ENCODE results near the gene SHLD2. TPM values are rescaled to one million over a fixed set of nuclear protein-coding genes. Genes with fewer than 3 reads are reported as not detected.
"Not testable (repeated sequence)": the region's sequence is repeated elsewhere in the genome, so short reads cannot be mapped to it uniquely, and the experiment has no call there.

The SHLD2 gene
- total RNA-seq, 6 experiments from 2014 or later, result 17.1 to 24.3 (median 21.1) TPM

DNA sequence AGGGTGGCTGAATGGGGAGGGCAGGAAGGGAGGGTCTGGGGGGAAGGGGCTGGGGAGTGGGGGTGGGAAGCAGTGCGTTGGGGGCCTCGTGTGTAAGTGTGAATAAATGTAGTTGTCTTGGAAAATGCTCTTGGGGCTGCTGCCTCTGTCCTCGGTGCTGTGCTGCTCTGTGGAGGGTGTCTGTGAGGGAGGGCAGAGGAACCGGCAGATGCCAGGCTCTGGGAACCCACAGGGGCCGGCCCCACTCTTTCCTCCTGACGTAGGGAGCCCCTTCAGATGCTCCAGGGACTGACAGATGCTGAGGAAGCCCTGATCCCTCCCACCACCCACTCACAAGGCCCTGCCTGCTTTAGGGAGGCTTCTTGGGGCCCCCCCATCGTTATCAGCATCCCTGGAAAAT is 139.8 kb downstream of the SHLD2 start:
- not testable (repeated sequence) for H3K4me1 Mint-ChIP-seq (ENCODE audit: low read depth); H3K27me3 Mint-ChIP-seq (ENCODE audit: insufficient read depth); H3K9me3 Mint-ChIP-seq; H3K36me3 Mint-ChIP-seq (ENCODE audit: low read depth); H3K4me3 Mint-ChIP-seq; H3K27ac Mint-ChIP-seq; DNase-seq

DNA sequence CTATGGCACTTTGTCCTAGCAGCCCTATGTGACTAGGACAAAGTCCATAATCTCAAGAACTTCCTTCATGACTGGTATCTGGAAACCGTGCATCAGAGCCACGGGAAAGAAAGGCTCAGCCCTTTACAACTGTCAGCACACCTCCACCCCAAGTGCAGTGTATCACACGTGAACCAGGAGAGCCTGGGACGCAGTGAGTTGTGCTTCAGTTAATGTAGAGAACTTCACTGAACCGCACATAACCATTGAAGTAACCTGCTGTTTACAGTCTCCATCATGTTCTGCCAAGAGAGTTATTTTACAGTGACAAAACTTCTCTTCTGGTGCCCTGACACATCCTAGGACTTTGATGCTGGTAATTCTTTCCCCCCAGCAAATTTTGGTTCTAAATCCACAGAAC is 142.2 kb downstream of the SHLD2 start:
- DNase-seq; H3K36me3 Mint-ChIP-seq (ENCODE audit: low read depth); H3K27ac Mint-ChIP-seq; H3K4me3 Mint-ChIP-seq; H3K9me3 Mint-ChIP-seq; H3K4me1 Mint-ChIP-seq (ENCODE audit: low read depth); H3K27me3 Mint-ChIP-seq (ENCODE audit: insufficient read depth): not testable (repeated sequence)

DNA sequence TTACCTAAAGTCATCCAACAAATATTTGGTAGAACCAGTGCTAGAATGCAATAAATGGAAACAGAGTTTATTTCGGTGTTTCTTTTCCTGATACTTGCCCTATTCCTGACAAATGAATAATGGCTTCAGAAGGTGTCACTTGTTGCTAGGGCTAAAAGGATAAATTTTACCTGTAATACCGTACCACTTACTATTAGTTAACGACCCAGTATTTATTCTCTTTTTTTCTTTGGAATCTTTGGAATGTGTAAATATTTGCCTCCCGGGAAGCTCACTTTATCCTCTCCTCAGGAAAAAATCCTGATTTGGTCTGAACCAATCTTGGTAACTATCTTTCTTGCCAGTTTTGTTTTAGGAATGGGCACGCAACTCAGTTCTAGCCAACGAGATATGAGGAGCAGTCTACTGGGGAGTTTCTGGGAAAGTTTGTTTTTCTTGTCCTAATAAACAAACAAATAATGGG is 144.4 kb downstream of the SHLD2 start:
- H3K27ac Mint-ChIP-seq, result not testable (repeated sequence)

More for the DNA sequence above, 144.4 kb downstream of the SHLD2 start:
- not testable (repeated sequence) for DNase-seq; H3K4me3 Mint-ChIP-seq; H3K27me3 Mint-ChIP-seq (ENCODE audit: insufficient read depth); H3K36me3 Mint-ChIP-seq (ENCODE audit: low read depth); H3K4me1 Mint-ChIP-seq (ENCODE audit: low read depth); H3K9me3 Mint-ChIP-seq

Other genes with a start within 250 kb of the SHLD2 start
- 1 to 10 TPM in 3 of 6 experiments, under 1 TPM in 3; 0.66 to 1.5 (median 1.2) TPM for gene MMRN2, start 137.6 kb upstream of the SHLD2 start, total RNA-seq (2021; fragmentation: NEBNext Ultra II Directional; extraction: Animal tissue kit (Norgen Biotek cat#: 25700))
- 1 to 10 TPM; 2.6 to 4.5 (median 3.3) TPM for gene SNCG, start 136.6 kb upstream of the SHLD2 start, total RNA-seq (2021; fragmentation: NEBNext Ultra II Directional; extraction: Animal tissue kit (Norgen Biotek cat#: 25700))
- 100 to 1,000 TPM in 4 of 6 experiments, 10 to 100 TPM in 2; 68.5 to 169 (median 145) TPM for gene ADIRF, start 126.7 kb upstream of the SHLD2 start, total RNA-seq (2021; fragmentation: NEBNext Ultra II Directional; extraction: Animal tissue kit (Norgen Biotek cat#: 25700))
- not detected for gene FAM25A, start 74.9 kb upstream of the SHLD2 start, total RNA-seq (2021; fragmentation: NEBNext Ultra II Directional; extraction: Animal tissue kit (Norgen Biotek cat#: 25700))
- 100 to 1,000 TPM; 108 to 130 (median 118) TPM for gene GLUD1, start 363 bp upstream of the SHLD2 start, total RNA-seq (2021; fragmentation: NEBNext Ultra II Directional; extraction: Animal tissue kit (Norgen Biotek cat#: 25700))
- gene NUTM2A, start 130.2 kb downstream of the SHLD2 start, total RNA-seq (2021; fragmentation: NEBNext Ultra II Directional; extraction: Animal tissue kit (Norgen Biotek cat#: 25700)), result under 1 TPM in 3 of 6 experiments, not detected in 3; 0.09 to 0.19 (median 0.17) TPM